Astrocyte of the spinal cord (primary cell): ENCODE measurements around the gene TRHDE.

Source experiments
- DNase-seq: peaks from one replicate; pipeline ENCODE4 v3.0.0; 2011; ENCODE audit warnings: low read depth, low spot score
- H3K4me3 ChIP-seq: 2 replicates; pipeline ENCODE4 v1.5.1; 2011; ENCODE audit warnings: low read depth, mild to moderate bottlenecking, low read length, moderate library complexity
- in situ Hi-C: cut with HindIII; loops from 2 replicates; pipeline ENCODE4 v1.10.0; 2017; ENCODE audit warnings: low sequenced_read_pairs
- TF ChIP-seq, protein P1 (sequence below): IDR thresholded peaks from 2 replicates; pipeline ENCODE4 v1.5.1; 2012; ENCODE audit warnings: low read depth, mild to moderate bottlenecking, low read length, inconsistent platforms

The TRHDE gene

DNA sequence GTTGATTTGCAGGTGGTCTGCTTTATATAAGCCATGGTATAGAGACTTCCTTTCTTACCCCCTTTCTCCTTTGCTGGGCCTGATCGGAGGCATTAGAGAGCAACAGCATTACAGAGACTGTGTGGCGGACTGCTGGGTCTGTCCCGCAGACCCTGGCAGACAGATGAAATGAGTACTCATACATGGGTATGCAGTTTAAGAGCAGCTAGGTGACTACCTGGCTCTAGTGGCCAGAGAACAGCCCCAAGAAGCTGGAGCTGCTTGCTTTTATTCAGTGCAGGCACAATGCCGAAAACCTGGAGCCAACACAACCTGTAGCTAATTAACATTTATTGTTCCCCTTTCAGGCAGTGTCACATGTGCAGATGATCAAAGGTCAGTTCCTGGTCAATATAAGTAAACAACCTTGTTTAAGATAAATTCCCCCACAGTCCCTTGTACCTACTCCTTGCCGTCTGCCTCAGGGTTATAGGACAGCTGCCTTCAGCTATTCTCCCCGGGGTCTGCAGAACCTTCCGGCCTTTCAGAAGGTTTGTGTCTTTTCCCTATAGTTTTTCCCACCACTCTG lies 160.0 kb downstream of the TRHDE start:
- H3K4me3 ChIP-seq: no peak overlapping the region
- TF ChIP-seq, protein P1, sequence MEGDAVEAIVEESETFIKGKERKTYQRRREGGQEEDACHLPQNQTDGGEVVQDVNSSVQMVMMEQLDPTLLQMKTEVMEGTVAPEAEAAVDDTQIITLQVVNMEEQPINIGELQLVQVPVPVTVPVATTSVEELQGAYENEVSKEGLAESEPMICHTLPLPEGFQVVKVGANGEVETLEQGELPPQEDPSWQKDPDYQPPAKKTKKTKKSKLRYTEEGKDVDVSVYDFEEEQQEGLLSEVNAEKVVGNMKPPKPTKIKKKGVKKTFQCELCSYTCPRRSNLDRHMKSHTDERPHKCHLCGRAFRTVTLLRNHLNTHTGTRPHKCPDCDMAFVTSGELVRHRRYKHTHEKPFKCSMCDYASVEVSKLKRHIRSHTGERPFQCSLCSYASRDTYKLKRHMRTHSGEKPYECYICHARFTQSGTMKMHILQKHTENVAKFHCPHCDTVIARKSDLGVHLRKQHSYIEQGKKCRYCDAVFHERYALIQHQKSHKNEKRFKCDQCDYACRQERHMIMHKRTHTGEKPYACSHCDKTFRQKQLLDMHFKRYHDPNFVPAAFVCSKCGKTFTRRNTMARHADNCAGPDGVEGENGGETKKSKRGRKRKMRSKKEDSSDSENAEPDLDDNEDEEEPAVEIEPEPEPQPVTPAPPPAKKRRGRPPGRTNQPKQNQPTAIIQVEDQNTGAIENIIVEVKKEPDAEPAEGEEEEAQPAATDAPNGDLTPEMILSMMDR: no peak
- in situ Hi-C loops: no loop called here
- no peak for DNase-seq

DNA sequence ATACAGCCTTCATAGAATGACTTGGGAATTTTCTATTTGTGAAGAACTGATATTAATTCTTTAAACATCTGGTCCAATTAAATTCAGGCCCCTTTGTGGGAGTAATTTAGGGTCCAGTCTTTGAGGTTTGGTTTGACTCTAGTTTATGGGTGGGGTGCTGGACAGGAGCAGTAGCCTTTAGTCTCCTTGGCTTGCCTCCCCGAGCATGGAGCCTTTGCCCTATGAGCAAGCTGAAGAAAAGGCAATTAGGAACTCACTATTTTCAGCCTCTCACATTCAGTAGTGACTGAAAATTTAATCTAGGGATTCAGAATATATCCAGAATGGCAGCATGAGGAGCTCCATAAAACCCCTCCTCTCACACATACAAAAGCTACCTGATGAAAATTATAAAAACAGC lies 161.1 kb downstream of the TRHDE start:
- no peak for DNase-seq
- TF ChIP-seq, protein P1: no peak
- in situ Hi-C loops: no loop called here
- no peak overlapping the region for H3K4me3 ChIP-seq

DNA sequence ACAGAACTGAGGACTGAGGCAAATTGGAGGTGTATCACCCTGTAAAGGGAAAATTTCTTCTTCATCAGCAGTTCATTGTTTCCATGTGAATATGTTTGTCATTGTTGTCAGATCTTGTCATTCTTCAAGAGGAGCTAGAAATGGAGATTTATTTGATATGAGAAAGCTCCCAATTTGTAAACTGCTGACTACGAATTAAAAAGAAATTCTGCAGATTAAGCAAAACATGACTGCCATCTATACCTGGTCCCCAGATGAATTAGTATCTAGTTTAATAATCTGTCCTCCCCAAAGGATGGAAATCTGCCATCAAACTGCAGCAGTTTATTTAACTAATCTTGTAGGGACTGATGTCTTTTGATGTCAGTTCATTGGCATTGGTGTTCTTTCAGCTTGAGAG lies 162.8 kb downstream of the TRHDE start:
- in situ Hi-C loops: no loop called here
- H3K4me3 ChIP-seq: no peak overlapping the region
- TF ChIP-seq, protein P1: no peak
- DNase-seq: no peak

DNA sequence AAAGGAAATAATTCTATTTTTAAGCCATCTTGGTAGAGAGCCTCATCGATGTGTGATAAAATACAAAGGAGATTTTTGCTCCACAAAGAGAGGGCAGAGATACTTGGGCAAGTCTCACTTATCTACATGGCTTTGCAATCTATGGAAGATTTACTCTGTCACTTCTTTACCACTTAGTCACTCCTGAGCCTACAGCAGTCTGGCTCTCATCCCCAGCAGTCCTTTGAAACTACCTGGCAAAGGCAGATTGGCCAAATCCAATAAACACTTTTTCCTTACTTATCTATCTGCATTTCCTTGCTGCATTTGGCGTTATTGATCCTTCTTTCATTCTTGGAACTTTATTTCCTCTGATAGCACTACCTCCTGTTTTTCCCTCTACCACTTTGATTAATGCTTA lies 170.0 kb downstream of the TRHDE start:
- in situ Hi-C loops: no loop called here
- no peak for DNase-seq
- no peak overlapping the region for H3K4me3 ChIP-seq
- TF ChIP-seq, protein P1: no peak

DNA sequence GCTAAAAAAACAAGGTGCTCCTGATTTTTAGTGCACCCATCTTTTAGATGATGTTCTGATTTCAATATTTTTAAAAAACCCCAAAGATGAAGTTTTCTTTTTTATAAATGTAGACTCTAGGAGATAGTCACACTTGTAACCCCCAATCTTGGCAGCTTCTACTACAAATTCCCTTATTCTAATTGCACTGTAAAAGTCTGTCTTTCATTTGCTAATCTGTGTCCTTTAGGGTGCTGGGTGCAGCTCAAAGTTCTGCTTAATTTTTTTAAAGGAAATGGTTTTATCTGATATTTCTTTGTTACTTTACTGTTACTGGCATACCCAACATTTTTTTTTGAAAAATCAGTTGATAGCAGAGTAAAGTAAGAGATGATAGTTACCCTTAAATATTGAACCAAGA lies 172.0 kb downstream of the TRHDE start:
- TF ChIP-seq, protein P1: no peak
- no peak for DNase-seq
- in situ Hi-C loops: no loop called here
- no peak overlapping the region for H3K4me3 ChIP-seq

DNA sequence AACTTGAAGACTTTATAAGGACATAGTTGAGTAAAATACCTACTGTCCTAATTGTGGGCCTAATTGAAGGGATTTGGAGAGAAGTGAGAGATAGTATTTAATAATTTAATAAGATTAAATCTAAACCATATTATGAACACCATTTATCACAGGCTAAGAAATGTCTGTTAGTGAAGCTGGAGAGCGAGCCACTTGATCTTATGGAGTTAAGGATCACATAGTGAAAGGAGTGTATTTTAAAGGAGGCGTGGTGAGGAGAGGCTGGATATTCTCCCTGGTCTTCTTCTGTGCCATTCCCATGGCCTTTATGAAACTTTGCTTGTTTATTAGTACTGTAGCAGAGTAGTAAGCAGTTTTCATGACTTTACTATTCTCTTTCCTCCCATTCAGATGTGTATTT lies 172.4 kb downstream of the TRHDE start:
- DNase-seq: no peak
- TF ChIP-seq, protein P1: no peak
- H3K4me3 ChIP-seq: no peak overlapping the region
- in situ Hi-C loops: no loop called here

DNA sequence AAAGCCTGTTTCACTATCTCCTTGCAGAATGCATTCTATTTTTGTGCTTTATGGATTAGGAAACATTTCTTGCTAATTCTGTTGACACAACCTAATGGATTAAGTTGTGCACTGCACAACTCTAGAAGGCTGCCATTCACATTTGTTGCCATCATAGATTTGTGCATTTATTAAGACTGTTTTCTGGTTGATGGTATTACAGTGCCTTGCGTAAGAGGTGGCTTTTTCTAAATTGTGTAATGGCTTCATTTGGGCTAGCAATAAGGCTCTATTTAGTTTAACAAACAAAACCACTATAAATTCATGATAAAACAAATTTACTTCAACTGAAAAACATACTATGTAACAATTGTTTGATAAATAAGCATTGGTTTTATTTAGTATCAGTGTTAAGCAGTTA lies 175.9 kb downstream of the TRHDE start:
- DNase-seq: no peak
- no peak overlapping the region for H3K4me3 ChIP-seq
- in situ Hi-C loops: no loop called here
- TF ChIP-seq, protein P1: no peak
